ENCODE measurements around the gene S100A6.

S100A6 gene

DNA sequence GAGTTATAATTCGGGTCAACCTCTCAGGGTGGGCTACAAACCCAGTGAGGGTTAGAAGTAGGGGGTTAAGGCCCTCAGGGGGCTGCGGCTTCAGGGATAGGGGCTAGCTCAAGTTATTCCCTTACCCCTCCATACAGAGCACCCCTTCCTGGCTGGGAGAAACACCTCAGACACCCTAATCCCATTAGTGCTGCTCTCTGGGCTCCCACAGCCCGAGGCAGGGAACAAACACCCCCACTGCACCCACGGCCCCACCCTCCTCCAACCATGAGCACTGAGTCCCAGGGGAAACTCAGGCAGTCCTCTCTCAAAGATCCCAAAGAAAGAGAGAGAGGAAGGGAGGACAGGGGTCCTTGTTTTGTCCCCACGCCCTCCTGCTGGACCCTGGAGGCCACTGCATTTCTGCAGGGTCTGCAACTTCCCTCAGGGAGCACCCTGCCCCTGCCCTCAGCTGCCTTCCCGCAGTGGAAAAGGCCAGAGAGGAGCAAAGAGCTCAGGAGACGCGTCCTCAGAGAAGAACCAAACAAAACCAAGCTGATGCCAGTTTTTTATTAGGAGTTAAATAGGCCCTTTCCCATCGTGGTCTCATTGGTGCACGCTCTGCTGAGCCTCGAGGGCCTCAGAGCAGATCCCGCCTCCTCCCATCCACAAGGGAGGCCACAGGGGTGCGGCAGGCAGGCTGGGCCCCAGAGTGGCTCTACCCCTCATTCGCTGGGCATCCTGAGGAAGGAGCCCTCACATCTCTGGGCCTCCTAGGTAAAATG lies 11.2 kb upstream of the S100A6 start:
- TF ChIP-seq, protein P1, sequence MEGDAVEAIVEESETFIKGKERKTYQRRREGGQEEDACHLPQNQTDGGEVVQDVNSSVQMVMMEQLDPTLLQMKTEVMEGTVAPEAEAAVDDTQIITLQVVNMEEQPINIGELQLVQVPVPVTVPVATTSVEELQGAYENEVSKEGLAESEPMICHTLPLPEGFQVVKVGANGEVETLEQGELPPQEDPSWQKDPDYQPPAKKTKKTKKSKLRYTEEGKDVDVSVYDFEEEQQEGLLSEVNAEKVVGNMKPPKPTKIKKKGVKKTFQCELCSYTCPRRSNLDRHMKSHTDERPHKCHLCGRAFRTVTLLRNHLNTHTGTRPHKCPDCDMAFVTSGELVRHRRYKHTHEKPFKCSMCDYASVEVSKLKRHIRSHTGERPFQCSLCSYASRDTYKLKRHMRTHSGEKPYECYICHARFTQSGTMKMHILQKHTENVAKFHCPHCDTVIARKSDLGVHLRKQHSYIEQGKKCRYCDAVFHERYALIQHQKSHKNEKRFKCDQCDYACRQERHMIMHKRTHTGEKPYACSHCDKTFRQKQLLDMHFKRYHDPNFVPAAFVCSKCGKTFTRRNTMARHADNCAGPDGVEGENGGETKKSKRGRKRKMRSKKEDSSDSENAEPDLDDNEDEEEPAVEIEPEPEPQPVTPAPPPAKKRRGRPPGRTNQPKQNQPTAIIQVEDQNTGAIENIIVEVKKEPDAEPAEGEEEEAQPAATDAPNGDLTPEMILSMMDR (conservative IDR thresholded peaks at IDR 0.05; ENCODE audit: low read depth), result no peak
- ChIA-PET CTCF (interaction anchor here (0.5 kb wide), 1 partner anchor 1097 kb away, joined by 3 read pairs; no protein-coding TSS in a partner anchor), POLR2A (ENCODE audit: low non-redundant PET) (interaction anchor here (0.6 to 1.6 kb wide), 2 partner anchors 14 to 15 kb away, joined by 3 to 4 read pairs; no protein-coding TSS in a partner anchor)
- H3K27ac ChIP-seq, result peak overlapping the region; percentile 96
- DNase-seq (ENCODE audit: low spot score), result no peak

DNA sequence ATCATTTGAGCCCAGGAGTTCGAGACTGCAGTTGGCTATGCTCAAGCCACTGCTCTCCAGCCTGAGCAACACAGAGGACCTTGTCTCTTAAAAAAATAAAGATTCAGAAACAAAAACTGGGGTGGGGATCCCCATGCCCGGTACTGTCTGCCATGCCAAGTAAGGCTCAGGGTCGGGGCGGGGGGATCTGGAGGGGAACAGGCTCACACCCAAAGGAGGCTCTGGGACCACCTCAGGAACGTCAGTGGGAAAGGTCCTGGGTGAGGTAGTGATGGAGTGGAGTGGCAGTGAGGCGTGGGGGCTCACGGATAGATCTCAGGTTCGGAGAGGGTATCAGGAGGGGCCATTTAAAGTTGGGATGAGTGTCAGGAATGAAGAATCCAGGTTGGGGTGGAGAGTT lies 10.6 kb upstream of the S100A6 start:
- TF ChIP-seq, protein P1 (conservative IDR thresholded peaks at IDR 0.05; ENCODE audit: low read depth), result no peak
- peak overlapping the region; percentile 96 for H3K27ac ChIP-seq
- CTCF ChIA-PET, result interaction anchor here (0.5 to 1.6 kb wide), 2 partner anchors 21 to 1098 kb away, joined by 3 to 4 read pairs; no protein-coding TSS in a partner anchor
- no peak for DNase-seq (ENCODE audit: low spot score)
- POLR2A ChIA-PET (ENCODE audit: low non-redundant PET), result interaction anchor here (1.6 kb wide), 1 partner anchor 16 kb away, joined by 4 read pairs; no protein-coding TSS in a partner anchor

DNA sequence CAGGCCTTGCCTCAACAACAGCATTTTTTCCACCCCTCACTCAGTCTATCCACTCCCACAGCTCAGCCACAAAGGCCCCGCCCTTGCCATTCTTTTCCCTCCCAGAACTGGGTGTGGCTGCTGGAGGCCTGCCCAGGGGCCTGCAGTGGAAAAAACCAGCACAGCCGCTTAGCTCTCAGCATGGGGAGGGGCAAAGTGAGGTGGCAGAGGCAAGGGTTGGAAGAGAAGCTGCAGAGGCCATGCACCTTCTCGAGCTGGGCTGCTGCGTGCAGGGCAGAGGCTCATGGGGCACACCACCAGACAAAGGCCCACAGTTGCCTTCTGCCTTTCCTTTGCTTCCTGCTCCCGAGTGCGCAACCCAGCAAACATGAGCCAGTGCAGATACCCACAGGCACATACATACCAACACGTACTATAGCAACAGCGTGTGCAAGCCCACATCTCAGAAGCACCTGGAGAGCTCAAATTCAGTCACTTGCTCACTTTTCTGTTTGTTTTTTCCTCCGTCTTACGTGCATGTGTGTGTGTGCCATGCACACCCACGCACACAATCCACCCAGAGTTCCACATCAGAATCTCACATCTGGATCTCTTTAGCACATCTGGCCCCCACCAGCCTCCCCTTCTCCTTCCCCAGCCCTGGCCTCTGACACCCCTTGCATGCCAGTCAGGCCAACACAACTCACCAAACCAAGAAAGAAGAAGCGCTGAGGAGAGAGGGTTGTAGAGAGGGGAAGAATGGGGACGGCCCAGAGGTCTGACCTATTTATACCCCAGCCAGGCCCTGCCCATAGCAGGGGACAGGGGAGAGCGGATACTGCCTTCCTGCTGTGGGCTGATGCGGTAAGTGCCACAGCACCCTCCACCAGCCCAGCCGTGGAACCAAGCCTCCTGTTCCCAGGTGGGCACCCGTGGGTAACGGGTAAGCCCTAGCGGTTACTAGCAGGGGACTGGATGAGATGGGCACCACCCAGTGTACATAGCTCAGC lies 9.6 kb upstream of the S100A6 start, which contains the start of gene S100A4:
TSS of gene S100A4 (minus strand) at position 740 of the 989 bp plus-strand sequence. CDS start 1,012 bp downstream, outside the sequence.
- H3K27ac ChIP-seq, result peak within 1 kb of the TSS; percentile 96
- peak; percentile 95 for DNase-seq (ENCODE audit: low spot score)
- TF ChIP-seq, protein P1 (conservative IDR thresholded peaks at IDR 0.05; ENCODE audit: low read depth), result no peak
- ChIA-PET POLR2A (ENCODE audit: low non-redundant PET) (interaction anchor here (0.9 to 1.5 kb wide), 2 partner anchors 11 to 18 kb away, joined by 3 to 6 read pairs; no protein-coding TSS in a partner anchor), CTCF (interaction anchor here (0.9 to 1.6 kb wide), 3 partner anchors 22 to 72 kb away, joined by 3 to 10 read pairs (median 4); no protein-coding TSS in a partner anchor)

DNA sequence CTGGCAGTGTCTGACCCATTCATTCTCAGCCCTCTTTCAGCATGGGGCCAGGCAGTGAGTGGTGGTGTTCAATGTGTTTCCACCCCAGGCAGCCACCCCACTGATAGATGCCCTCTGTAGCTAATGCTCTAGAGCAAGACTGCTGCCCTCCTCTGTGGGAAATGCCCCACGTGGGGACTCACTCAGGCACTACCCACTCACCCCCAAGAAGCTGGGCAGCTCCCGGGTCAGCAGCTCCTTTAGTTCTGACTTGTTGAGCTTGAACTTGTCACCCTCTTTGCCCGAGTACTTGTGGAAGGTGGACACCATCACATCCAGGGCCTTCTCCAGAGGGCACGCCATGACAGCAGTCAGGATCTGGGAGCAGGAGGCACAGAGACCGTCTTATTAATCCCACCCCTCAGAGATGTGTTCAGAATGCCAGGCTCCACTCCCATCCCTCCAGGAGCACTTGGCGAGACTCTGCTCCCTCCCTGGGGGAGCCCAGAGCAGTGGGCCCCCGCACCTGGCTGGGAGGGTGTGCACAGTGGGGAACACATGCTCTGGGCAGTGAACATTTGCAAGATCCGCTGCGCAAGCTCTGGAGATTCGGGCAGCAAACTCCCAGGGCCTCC lies 8.8 kb upstream of the S100A6 start:
- DNase-seq (ENCODE audit: low spot score), result no peak
- peak overlapping the region; percentile 96 for H3K27ac ChIP-seq
- ChIA-PET CTCF (interaction anchor here (0.9 to 1.6 kb wide), 3 partner anchors 23 to 73 kb away, joined by 3 to 10 read pairs (median 4); no protein-coding TSS in a partner anchor), POLR2A (ENCODE audit: low non-redundant PET) (interaction anchor here (0.9 to 1.5 kb wide), 2 partner anchors 10 to 19 kb away, joined by 3 to 6 read pairs; no protein-coding TSS in a partner anchor)
- TF ChIP-seq, protein P1 (conservative IDR thresholded peaks at IDR 0.05; ENCODE audit: low read depth), result no peak

DNA sequence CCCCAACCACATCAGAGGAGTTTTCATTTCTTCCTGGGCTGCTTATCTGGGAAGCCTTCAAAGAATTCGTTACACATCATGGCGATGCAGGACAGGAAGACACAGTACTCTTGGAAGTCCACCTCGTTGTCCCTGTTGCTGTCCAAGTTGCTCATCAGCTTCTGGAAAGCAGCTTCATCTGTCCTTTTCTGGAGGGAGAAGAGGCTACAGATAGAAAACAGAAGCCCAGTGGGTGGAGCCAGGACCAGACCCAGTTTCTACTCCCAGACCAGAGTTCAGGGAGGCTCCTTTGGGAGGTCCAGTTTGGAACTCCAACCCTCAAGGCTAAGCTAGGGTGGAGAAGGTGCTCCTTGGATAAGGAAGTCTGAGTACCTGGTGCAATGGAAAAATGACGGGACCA lies 7.9 kb upstream of the S100A6 start:
- TF ChIP-seq, protein P1 (conservative IDR thresholded peaks at IDR 0.05; ENCODE audit: low read depth), result no peak
- DNase-seq (ENCODE audit: low spot score), result no peak
- H3K27ac ChIP-seq, result peak overlapping the region; percentile 96
- POLR2A ChIA-PET (ENCODE audit: low non-redundant PET), result no interaction called here
- CTCF ChIA-PET, result no interaction called here
